Measurements from ENCODE around the gene FZD4.

The FZD4 gene

GRCh38 chr11:86932924-86933875, 22.0 kb downstream of the FZD4 start:
- Histone ChIP-seq H3K9me3 (replicated peaks; ENCODE audit: insufficient read depth, low read length) (no peaks in the 10 kb centered on the region), H3K27me3 (replicated peaks; ENCODE audit: insufficient read depth, low read length) (no peaks in the 10 kb centered on the region), H3K27ac (ENCODE audit: low read length) (no peak overlapping the region), H3K9ac (ENCODE audit: low read length) (no peak overlapping the region), H3F3A (ENCODE audit: insufficient read depth, low read length) (no peaks in the 10 kb centered on the region), H3K9me2 (replicated peaks; ENCODE audit: insufficient read depth, low read length) (no peaks in the 10 kb centered on the region), H3K36me3 (replicated peaks; ENCODE audit: insufficient read depth, low read length) (no peaks in the 10 kb centered on the region), H3K79me2 (ENCODE audit: low read length) (no peaks in the 10 kb centered on the region), H4K20me1 (ENCODE audit: insufficient read depth, low read length) (no peaks in the 10 kb centered on the region), H3K4me2 (ENCODE audit: low read depth, low read length) (no peak overlapping the region), H3K4me1 (ENCODE audit: low read length) (0 out of 2 replicates have a peak, but pooled peaks cover 3% of the 10 kb centered on the region), H3K4me3 (ENCODE audit: low read length) (no peak overlapping the region), H2AFZ (ENCODE audit: low read length) (no peak overlapping the region)
- TF ChIP-seq EZH2phosphoT487 (IDR thresholded peaks at IDR 0.05; ENCODE audit: low read length) (no peak), EZH2 (optimal IDR thresholded peaks at IDR 0.05; ENCODE audit: low read depth, low read length) (no peak)
- TF ChIP-seq, protein P1, sequence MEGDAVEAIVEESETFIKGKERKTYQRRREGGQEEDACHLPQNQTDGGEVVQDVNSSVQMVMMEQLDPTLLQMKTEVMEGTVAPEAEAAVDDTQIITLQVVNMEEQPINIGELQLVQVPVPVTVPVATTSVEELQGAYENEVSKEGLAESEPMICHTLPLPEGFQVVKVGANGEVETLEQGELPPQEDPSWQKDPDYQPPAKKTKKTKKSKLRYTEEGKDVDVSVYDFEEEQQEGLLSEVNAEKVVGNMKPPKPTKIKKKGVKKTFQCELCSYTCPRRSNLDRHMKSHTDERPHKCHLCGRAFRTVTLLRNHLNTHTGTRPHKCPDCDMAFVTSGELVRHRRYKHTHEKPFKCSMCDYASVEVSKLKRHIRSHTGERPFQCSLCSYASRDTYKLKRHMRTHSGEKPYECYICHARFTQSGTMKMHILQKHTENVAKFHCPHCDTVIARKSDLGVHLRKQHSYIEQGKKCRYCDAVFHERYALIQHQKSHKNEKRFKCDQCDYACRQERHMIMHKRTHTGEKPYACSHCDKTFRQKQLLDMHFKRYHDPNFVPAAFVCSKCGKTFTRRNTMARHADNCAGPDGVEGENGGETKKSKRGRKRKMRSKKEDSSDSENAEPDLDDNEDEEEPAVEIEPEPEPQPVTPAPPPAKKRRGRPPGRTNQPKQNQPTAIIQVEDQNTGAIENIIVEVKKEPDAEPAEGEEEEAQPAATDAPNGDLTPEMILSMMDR (IDR thresholded peaks at IDR 0.05; ENCODE audit: low read length), result no peak
- no peak for DNase-seq

- H3K79me2 ChIP-seq (ENCODE audit: low read length), result no peaks in the 10 kb centered on the region
- H3K4me2 ChIP-seq (ENCODE audit: low read depth, low read length), result no peak overlapping the region
- TF ChIP-seq EZH2 (optimal IDR thresholded peaks at IDR 0.05; ENCODE audit: low read depth, low read length), result no peak
- TF ChIP-seq, protein P1 (IDR thresholded peaks at IDR 0.05; ENCODE audit: low read length), result no peak
- no peak for TF ChIP-seq EZH2phosphoT487 (IDR thresholded peaks at IDR 0.05; ENCODE audit: low read length)
- H3K36me3 ChIP-seq (replicated peaks; ENCODE audit: insufficient read depth, low read length), result no peaks in the 10 kb centered on the region
- no peaks in the 10 kb centered on the region for H3F3A ChIP-seq (ENCODE audit: insufficient read depth, low read length)
- H3K9ac ChIP-seq (ENCODE audit: low read length), result no peak overlapping the region
- H3K9me3 ChIP-seq (replicated peaks; ENCODE audit: insufficient read depth, low read length), result no peaks in the 10 kb centered on the region
- H3K4me1 ChIP-seq (ENCODE audit: low read length), result 0 out of 2 replicates have a peak, but pooled peaks cover 3% of the 10 kb centered on the region
- DNase-seq, result no peak
- no peak overlapping the region for H3K4me3 ChIP-seq (ENCODE audit: low read length)
- no peaks in the 10 kb centered on the region for H4K20me1 ChIP-seq (ENCODE audit: insufficient read depth, low read length)
- no peak overlapping the region for H2AFZ ChIP-seq (ENCODE audit: low read length)
- no peaks in the 10 kb centered on the region for H3K27me3 ChIP-seq (replicated peaks; ENCODE audit: insufficient read depth, low read length)
- no peaks in the 10 kb centered on the region for H3K9me2 ChIP-seq (replicated peaks; ENCODE audit: insufficient read depth, low read length)
- H3K27ac ChIP-seq (ENCODE audit: low read length), result no peak overlapping the region
These were observed 23.0 kb downstream of the FZD4 start for GRCh38 chr11:86932259-86932585.

GRCh38 chr11:86931548-86932258, 23.5 kb downstream of the FZD4 start:
- H3K4me3 ChIP-seq (ENCODE audit: low read length), result no peak overlapping the region
- no peaks in the 10 kb centered on the region for H4K20me1 ChIP-seq (ENCODE audit: insufficient read depth, low read length)
- no peaks in the 10 kb centered on the region for H3K36me3 ChIP-seq (replicated peaks; ENCODE audit: insufficient read depth, low read length)
- TF ChIP-seq EZH2phosphoT487 (IDR thresholded peaks at IDR 0.05; ENCODE audit: low read length) (no peak), EZH2 (optimal IDR thresholded peaks at IDR 0.05; ENCODE audit: low read depth, low read length) (no peak)
- TF ChIP-seq, protein P1 (IDR thresholded peaks at IDR 0.05; ENCODE audit: low read length), result no peak
- H3K4me1 ChIP-seq (ENCODE audit: low read length), result 0 out of 2 replicates have a peak, but pooled peaks cover 3% of the 10 kb centered on the region
- DNase-seq, result no peak
- no peaks in the 10 kb centered on the region for H3K9me3 ChIP-seq (replicated peaks; ENCODE audit: insufficient read depth, low read length)
- no peak overlapping the region for H2AFZ ChIP-seq (ENCODE audit: low read length)
- H3K79me2 ChIP-seq (ENCODE audit: low read length), result no peaks in the 10 kb centered on the region
- no peaks in the 10 kb centered on the region for H3K9me2 ChIP-seq (replicated peaks; ENCODE audit: insufficient read depth, low read length)
- no peak overlapping the region for H3K27ac ChIP-seq (ENCODE audit: low read length)
- no peaks in the 10 kb centered on the region for H3K27me3 ChIP-seq (replicated peaks; ENCODE audit: insufficient read depth, low read length)
- no peak overlapping the region for H3K4me2 ChIP-seq (ENCODE audit: low read depth, low read length)
- no peaks in the 10 kb centered on the region for H3F3A ChIP-seq (ENCODE audit: insufficient read depth, low read length)
- no peak overlapping the region for H3K9ac ChIP-seq (ENCODE audit: low read length)

All from MM.1S (cell line).